HG03432 (cell line): ENCODE measurements around the gene ARL10.
A peak's percentile ranks its signal among the peaks of the same experiment; 100 is the strongest.

Experiments used
- ATAC-seq: cut with Tn5 transposase; IDR thresholded peaks from one replicate; pipeline ENCODE4 v1.9.1; 2021; ENCODE audit warnings: mild to moderate bottlenecking, moderate library complexity; ENCODE audit not compliant: unreplicated experiment

Gene ARL10

DNA sequence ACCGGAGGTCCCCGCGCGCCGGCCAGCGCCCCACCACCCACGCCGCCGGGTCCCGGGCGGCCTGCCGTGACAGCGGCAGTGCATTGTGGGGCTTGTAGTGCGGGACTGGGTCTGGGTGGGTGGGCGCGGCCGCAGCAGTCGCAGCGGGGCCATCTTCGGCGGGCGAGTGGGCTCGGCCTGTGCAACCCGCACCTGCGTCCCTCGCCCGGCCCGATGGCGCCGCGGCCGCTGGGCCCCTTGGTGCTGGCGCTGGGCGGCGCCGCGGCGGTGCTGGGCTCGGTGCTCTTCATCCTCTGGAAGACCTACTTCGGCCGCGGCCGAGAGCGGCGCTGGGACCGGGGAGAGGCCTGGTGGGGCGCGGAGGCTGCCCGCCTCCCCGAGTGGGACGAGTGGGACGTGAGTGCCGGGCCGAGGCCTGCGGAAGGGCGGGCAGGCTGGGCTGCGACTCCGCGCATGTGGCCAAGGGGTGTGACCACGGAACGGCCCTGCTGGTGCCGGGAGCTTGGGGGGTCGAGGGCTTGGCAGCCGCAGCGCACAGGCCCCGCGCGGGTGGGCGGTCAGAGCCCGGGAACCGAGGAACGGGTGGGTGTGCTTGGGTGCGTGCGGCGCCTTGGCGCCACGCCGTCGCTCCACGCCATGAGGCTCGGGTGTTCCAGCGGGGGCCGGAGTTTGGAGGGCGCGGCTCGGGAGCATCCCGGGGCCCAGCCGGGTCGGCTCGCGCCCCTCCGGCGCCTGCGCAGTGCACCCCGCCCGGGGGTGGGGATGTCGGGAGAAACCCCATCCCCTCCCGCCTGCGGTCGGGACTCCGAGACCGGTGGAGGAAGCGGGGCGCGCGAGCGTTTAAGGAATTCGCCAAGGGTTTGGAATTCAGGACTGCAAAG, at the start of gene ARL10:
ARL10 (plus strand) TSS at position 137 of the 881 bp plus-strand sequence; CDS start at position 214, 77 bp downstream.
- ATAC-seq: peak; percentile 44

GRCh38 chr5:176317534-176318374, 47.5 kb upstream of the ARL10 start:
- ATAC-seq: no peak

- no peak for ATAC-seq
These were observed 45.3 kb upstream of the ARL10 start for GRCh38 chr5:176319827-176320554.

DNA sequence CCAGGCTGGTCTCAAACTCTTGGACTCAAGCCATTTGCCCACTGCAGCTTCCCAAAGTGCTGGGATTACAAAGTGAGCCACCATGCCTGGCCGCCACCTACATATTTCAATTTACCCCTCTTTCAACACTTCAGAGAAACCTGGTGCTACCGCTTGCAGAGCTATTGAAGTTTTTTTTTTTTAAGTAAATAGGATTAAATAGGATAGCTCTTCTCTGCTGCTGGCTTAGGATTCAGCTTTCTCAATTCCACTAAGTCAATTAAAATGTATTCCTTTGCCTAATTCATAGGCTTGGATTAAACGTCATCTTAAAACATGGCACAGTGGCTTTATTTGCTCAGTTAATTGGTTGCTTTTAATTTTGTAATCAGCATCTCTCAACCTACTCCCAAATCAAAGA, 44.7 kb upstream of the ARL10 start:
- no peak for ATAC-seq

DNA sequence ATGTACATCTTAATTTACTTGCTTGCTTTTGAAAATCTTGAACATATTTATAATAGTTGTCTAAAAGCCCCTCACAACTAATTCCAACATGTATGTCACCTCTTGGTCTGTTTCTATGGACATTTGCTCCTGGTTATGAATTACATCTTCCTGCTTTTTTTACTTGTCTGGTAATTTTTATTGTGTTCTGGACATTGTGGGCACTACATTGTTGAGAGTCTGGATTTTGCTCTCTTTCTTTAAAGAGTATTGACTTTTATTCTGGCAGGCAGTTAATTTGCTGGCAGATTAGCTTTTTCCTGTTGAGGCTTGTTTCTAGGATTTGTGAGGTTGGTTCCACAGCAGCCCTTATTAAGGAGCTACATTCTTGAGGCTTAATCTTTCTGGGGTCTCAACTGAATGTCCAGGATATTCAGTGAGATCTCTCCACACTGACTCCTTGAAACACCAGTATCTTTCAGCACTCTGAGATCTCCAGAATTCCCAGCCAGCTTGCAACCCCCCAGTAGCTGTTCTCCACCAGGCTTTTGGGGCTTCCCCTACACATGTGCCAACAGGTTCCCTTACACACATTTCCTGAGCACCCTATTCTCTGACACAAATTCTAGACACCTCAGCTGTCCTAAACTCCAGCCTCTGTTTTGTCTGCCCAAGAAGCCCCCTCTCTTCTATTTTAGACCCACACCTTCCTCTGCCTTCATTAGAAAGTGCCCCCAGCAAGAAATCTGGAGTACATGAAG, 31.1 kb upstream of the ARL10 start:
- ATAC-seq: no peak

- ATAC-seq: no peak
These were observed 27.4 kb upstream of the ARL10 start for GRCh38 chr5:176337913-176338312.

GRCh38 chr5:176339304-176339703, 26.0 kb upstream of the ARL10 start:
- ATAC-seq: no peak

GRCh38 chr5:176341325-176342157, 23.7 kb upstream of the ARL10 start:
- ATAC-seq: no peak

GRCh38 chr5:176342158-176342483, 23.2 kb upstream of the ARL10 start:
- no peak for ATAC-seq

DNA sequence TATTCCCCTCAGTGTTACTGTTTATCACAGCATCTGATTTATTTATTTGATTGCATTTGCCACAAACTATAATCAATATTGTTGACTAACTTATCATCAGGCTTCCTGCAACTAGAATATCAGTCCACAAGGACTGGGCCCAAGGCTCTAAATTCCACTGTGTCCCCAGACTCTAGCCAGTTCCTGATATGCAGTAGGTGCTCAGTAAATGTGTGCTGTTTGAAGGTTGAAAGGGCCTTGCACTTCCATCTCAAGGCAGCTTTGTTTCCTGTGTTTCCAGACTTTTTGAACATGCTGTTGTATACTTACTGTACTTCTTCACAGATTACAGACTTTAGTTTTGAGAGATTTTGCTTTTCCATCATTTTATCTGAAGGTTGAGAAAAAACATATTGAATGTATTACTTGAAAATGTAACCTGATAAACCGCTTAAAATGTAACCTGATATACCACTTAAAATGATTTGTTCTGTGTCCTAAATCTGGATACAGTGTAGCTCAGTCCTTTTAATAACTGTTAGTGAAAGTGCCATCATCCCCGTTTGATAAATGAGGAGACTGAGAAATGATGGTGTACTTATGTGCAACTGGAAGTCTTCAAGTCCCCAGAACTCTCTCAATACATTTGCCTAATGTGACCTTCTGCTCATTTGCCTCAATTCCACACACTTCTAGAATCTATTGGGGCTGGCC, 22.4 kb upstream of the ARL10 start:
- ATAC-seq: no peak

DNA sequence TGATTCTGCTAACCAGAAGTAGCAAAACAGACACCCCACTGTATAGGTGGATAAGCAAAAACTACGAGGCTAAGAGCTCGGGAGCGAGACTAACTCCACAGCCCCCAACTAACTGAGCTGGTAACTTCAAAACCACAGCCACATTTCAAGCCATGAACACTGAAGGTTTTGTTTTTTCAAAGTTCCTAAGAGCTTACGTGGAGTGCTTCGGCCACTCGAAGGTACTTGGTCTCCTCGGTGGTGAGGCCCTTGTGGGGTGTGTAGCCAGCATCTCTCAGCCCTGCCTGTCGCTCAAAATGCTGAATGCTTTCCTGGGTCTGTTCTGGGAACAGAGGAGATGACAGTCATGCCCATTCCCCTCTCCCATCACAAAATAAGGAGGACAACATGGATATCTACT, 14.9 kb upstream of the ARL10 start:
- ATAC-seq: no peak

DNA sequence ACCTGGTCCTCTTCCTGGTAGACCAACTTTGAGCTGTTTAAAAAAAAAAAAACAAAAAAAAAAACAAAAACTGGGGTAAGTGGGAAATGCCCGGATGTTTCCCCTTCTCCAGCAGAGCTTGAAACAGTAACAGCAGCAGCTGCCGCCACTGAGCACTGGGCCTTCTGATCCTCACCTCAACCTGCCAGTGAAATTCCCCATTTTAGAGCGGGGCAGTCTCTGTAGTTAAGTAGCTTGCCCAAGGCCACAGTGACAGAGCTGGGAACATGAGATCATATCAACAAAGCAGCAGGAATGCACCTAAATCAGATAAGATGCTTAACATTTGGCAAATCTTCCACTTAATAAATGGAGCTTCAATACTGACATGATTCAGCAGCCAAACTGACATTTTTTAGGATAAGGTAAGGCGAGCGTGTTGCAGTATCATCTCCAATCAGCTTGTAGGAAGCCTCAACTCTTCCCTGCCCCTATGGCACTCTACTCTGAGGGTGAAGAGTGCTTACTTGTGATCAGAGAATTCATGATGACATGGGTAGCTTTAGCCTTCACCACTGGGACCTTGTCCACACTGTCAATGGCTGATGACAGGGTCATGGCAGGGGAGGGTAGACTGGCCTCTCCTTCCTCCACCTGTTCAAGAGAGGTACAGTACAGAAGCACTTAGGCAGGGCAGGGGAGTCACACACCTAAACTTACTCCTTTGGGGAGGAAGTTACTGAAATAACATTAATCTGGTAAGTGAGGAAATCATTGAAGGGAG, 13.0 kb upstream of the ARL10 start:
- peak; percentile 66 for ATAC-seq

DNA sequence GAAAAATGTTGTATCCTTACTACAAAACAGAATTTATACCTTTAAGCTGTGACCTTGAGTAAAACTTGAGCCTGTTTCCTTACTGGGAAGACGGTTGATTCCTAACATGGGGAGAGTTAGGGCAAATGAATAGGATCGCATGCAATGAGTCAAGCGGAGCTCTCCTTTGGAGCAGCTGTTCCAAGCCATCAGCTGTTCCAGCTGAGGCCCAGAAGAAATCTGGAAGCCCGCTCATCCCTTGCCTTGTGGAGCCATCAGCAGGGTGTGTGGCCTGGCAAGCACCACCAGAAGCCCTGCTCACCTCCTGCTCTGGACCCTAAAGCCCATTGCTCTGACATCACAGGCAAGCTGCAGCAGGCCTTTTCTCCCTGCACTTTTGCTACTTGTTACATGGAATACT, 11.8 kb upstream of the ARL10 start:
- ATAC-seq: no peak

DNA sequence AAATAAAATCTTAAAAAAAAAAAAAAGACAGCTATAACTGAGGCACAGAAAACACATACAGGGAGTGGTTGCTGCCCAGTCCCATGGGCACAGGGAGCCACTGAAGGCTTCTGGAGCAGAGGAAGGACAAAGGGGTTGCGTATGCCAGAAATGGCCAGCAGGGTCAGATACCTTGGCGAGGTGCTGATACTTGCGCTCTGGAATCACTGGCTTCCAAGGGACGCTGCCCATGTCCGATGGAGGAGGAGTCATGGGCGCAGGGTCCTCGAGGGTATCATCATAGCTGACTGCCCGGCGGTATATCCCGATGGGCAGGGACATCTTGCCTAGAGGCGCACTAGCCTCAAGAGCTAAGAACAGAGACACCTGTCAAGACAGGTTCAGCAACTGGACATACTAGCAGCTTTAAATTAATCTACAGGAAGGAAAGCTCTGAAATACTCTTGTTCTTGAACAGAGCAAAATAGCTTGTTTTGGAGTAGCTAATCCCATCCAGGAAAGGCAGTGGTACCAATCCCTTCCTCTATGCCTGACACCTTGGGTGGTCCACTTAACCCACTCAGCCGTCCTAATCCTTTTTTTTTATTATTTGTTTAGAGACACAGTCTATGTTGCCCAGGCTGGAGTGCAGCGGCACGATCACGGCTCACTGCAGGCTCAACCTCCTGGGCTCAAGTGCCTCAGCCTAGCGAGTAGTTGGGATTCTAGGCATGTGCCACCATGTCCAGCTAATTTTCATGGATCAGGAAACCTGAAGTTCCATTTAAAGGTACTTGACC, 9.7 kb upstream of the ARL10 start:
- no peak for ATAC-seq

DNA sequence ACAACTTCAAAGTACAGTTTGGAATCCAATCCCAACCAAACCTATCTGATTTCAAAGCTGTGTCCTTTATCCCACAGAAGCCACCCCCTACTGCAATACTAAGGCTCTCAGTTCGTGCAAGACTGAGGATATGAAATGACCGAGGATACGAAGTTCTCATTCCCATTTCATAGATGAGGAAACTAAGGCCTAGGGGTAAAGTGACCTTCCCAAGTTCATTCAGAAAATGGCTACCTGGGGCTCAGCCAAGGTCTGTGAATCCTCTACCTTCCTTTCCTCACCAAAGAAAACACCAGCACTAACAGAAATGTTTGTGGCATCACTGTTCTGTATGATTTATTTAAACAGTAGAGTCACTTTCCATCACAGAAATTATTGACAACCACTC, 9.1 kb upstream of the ARL10 start:
- no peak for ATAC-seq

DNA sequence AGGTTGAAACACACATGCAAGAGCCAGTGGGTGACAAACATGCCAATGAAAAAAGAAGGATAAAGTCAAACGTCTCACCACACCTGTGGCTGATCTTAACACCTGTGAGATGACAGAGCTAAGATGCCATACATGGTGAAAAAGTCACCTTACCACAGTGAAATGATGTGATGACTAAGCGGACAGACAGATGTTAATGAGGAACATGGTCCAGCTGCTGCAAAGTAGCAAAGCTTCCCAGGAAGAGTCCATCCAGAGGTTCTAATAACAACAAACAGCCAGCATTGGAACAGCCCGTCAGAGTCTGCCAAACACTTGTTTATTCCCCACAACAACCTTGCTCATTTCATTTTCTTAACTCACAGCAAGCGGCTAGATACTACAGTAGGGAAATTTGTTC, 5.6 kb upstream of the ARL10 start:
- no peak for ATAC-seq

GRCh38 chr5:176360894-176361436, 4.3 kb upstream of the ARL10 start:
- ATAC-seq: peak; percentile 21
